DMS114 treated with DMSO at 0.1 percent for 48 hours (cell line): ENCODE results near the gene OBSCN.

ENCODE experiments used
- DNase-seq: peaks from one replicate; lab custom pipeline; 2025; ENCODE audit not compliant: unreplicated experiment; lab: John Stamatoyannopoulos, UW

OBSCN gene

GRCh38 chr1:228374711-228375577, 167.1 kb downstream of the OBSCN start:
- DNase-seq = no peak

GRCh38 chr1:228375578-228376261, 167.9 kb downstream of the OBSCN start:
- no peak for DNase-seq

- DNase-seq = no peak
These were observed 168.4 kb downstream of the OBSCN start for GRCh38 chr1:228376262-228376628.

- no peak for DNase-seq
These were observed 169.1 kb downstream of the OBSCN start for GRCh38 chr1:228376651-228377631.

- DNase-seq = no peak
These were observed 169.8 kb downstream of the OBSCN start for GRCh38 chr1:228377664-228378089.

GRCh38 chr1:228378090-228378872, 170.4 kb downstream of the OBSCN start:
- DNase-seq = peak; percentile 58

GRCh38 chr1:228378873-228379460, 171.1 kb downstream of the OBSCN start:
- no peak for DNase-seq

- no peak for DNase-seq
These were observed 171.8 kb downstream of the OBSCN start for GRCh38 chr1:228379666-228380065.

- DNase-seq = no peak
These were observed 173.5 kb downstream of the OBSCN start for GRCh38 chr1:228381356-228381755.

- DNase-seq = no peak
These were observed 175.9 kb downstream of the OBSCN start for GRCh38 chr1:228383773-228384172.

GRCh38 chr1:228385232-228385631, 177.4 kb downstream of the OBSCN start:
- no peak for DNase-seq

- no peak for DNase-seq
These were observed 179.5 kb downstream of the OBSCN start for GRCh38 chr1:228387321-228387720.

GRCh38 chr1:228390649-228391048, 182.8 kb downstream of the OBSCN start:
- no peak for DNase-seq

- no peak for DNase-seq
These were observed 183.7 kb downstream of the OBSCN start for GRCh38 chr1:228391411-228392020.

- DNase-seq = no peak
These were observed 184.5 kb downstream of the OBSCN start for GRCh38 chr1:228392111-228392936.

GRCh38 chr1:228393268-228393701, 185.4 kb downstream of the OBSCN start:
- DNase-seq = no peak

GRCh38 chr1:228393811-228394570, 186.1 kb downstream of the OBSCN start:
- no peak for DNase-seq
